ENCODE data around the gene PTBP2.

PTBP2 gene

GRCh38 chr1:96723377-96723776 is 1.8 kb downstream of the PTBP2 start:
- Histone ChIP-seq H3K27me3 (ENCODE audit: control insufficient read depth, insufficient read depth, low read length) (no peaks in the 10 kb centered on the region), H3K27ac (no peak overlapping the region), H3K4me2 (ENCODE audit: low read length) (no peak overlapping the region), H3K36me3 (ENCODE audit: control insufficient read depth, insufficient read depth, low read length) (no peaks in the 10 kb centered on the region), H3K9me3 (ENCODE audit: control insufficient read depth, low read length) (no peaks in the 10 kb centered on the region), H3K4me3 (ENCODE audit: low read depth, low read length) (no peak overlapping the region), H3K4me1 (no peaks in the 10 kb centered on the region), H3K79me2 (peaks cover 13% of the 10 kb centered on the region), H3K9ac (no peak overlapping the region), H2AFZ (no peak overlapping the region)
- no peak for TF ChIP-seq CTCF (IDR thresholded peaks at IDR 0.05)

- Histone ChIP-seq H3K79me2 (peaks cover 13% of the 10 kb centered on the region), H3K9me3 (ENCODE audit: control insufficient read depth, low read length) (no peaks in the 10 kb centered on the region), H3K4me2 (ENCODE audit: low read length) (no peak overlapping the region), H2AFZ (no peak overlapping the region), H3K4me3 (ENCODE audit: low read depth, low read length) (no peak overlapping the region), H3K27ac (no peak overlapping the region), H3K4me1 (no peaks in the 10 kb centered on the region), H3K36me3 (ENCODE audit: control insufficient read depth, insufficient read depth, low read length) (no peaks in the 10 kb centered on the region), H3K9ac (no peak overlapping the region), H3K27me3 (ENCODE audit: control insufficient read depth, insufficient read depth, low read length) (no peaks in the 10 kb centered on the region)
- TF ChIP-seq CTCF (IDR thresholded peaks at IDR 0.05), result no peak
These were observed 2.4 kb downstream of the PTBP2 start for GRCh38 chr1:96723936-96724335.

GRCh38 chr1:96727860-96728259 is 6.3 kb downstream of the PTBP2 start:
- Histone ChIP-seq H3K27ac (no peak overlapping the region), H3K27me3 (ENCODE audit: control insufficient read depth, insufficient read depth, low read length) (no peaks in the 10 kb centered on the region), H2AFZ (no peak overlapping the region), H3K9ac (no peak overlapping the region), H3K4me2 (ENCODE audit: low read length) (no peak overlapping the region), H3K79me2 (peaks cover 20% of the 10 kb centered on the region), H3K9me3 (ENCODE audit: control insufficient read depth, low read length) (no peaks in the 10 kb centered on the region), H3K36me3 (ENCODE audit: control insufficient read depth, insufficient read depth, low read length) (no peaks in the 10 kb centered on the region), H3K4me1 (no peaks in the 10 kb centered on the region), H3K4me3 (ENCODE audit: low read depth, low read length) (no peak overlapping the region)
- no peak for TF ChIP-seq CTCF (IDR thresholded peaks at IDR 0.05)

GRCh38 chr1:96730574-96731298 is 9.2 kb downstream of the PTBP2 start:
- H3K27me3 ChIP-seq (ENCODE audit: control insufficient read depth, insufficient read depth, low read length), result no peaks in the 10 kb centered on the region
- H3K9me3 ChIP-seq (ENCODE audit: control insufficient read depth, low read length), result no peaks in the 10 kb centered on the region
- no peak overlapping the region for H2AFZ ChIP-seq
- no peaks in the 10 kb centered on the region for H3K36me3 ChIP-seq (ENCODE audit: control insufficient read depth, insufficient read depth, low read length)
- no peak overlapping the region for H3K9ac ChIP-seq
- H3K4me3 ChIP-seq (ENCODE audit: low read depth, low read length), result no peak overlapping the region
- no peak for TF ChIP-seq CTCF (IDR thresholded peaks at IDR 0.05)
- H3K79me2 ChIP-seq, result peaks cover 25% of the 10 kb centered on the region
- H3K27ac ChIP-seq, result no peak overlapping the region
- no peak overlapping the region for H3K4me2 ChIP-seq (ENCODE audit: low read length)
- no peaks in the 10 kb centered on the region for H3K4me1 ChIP-seq

GRCh38 chr1:96741335-96741734 is 19.8 kb downstream of the PTBP2 start:
- H3K27me3 ChIP-seq (ENCODE audit: control insufficient read depth, insufficient read depth, low read length), result no peaks in the 10 kb centered on the region
- H3K4me1 ChIP-seq, result no peaks in the 10 kb centered on the region
- H3K9ac ChIP-seq, result no peak overlapping the region
- TF ChIP-seq CTCF (IDR thresholded peaks at IDR 0.05), result no peak
- H3K4me3 ChIP-seq (ENCODE audit: low read depth, low read length), result no peak overlapping the region
- no peak overlapping the region for H3K27ac ChIP-seq
- H3K9me3 ChIP-seq (ENCODE audit: control insufficient read depth, low read length), result no peaks in the 10 kb centered on the region
- no peak overlapping the region for H2AFZ ChIP-seq
- no peak overlapping the region for H3K4me2 ChIP-seq (ENCODE audit: low read length)
- H3K36me3 ChIP-seq (ENCODE audit: control insufficient read depth, insufficient read depth, low read length), result no peaks in the 10 kb centered on the region
- H3K79me2 ChIP-seq, result peaks cover 15% of the 10 kb centered on the region
